ENCODE results near the gene DICER1.

Gene DICER1

DNA sequence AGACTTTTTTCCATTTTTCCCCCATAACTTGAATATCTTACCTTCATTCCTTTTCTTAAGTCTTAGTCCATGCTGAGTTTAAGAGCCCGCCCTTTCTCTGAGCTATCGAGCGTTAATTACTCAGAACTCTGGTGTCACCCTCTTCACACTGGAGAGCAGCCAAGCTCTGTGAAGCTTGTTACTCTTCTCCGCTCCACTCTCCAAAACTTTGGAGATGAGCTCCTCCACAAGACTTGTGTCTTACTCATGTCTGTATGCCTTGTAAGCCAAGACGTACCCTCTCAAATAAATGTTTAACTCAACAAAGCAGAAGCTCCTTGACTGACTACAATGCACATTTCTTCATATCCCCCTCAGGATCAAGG is 54.7 kb downstream of the DICER1 start:
- TF ChIP-seq TSHZ2 (CRISPR knock-in tag; IDR thresholded peaks at IDR 0.05) (no peak), GLIS3 (CRISPR knock-in tag; IDR thresholded peaks at IDR 0.05) (no peak), OSR1 (CRISPR knock-in tag; IDR thresholded peaks at IDR 0.05) (no peak), ARNTL (CRISPR knock-in tag; IDR thresholded peaks at IDR 0.05; ENCODE audit: borderline replicate concordance, low read depth) (no peak), RARB (CRISPR knock-in tag; IDR thresholded peaks at IDR 0.05) (no peak), SNAI2 (CRISPR knock-in tag; IDR thresholded peaks at IDR 0.05) (no peak), CREB5 (CRISPR knock-in tag; IDR thresholded peaks at IDR 0.05; ENCODE audit: low read depth) (no peak), CSDC2 (CRISPR knock-in tag; IDR thresholded peaks at IDR 0.05) (no peak), ZC3H10 (CRISPR knock-in tag; IDR thresholded peaks at IDR 0.05) (no peak), PPARA (CRISPR knock-in tag; IDR thresholded peaks at IDR 0.05; ENCODE audit: borderline replicate concordance) (no peak), TOX (CRISPR knock-in tag; IDR thresholded peaks at IDR 0.05; ENCODE audit: borderline replicate concordance) (no peak), BACH2 (CRISPR knock-in tag; IDR thresholded peaks at IDR 0.05; ENCODE audit: borderline replicate concordance) (no peak), ZFP30 (CRISPR knock-in tag; IDR thresholded peaks at IDR 0.05) (no peak), ZNF8 (CRISPR knock-in tag; IDR thresholded peaks at IDR 0.05) (no peak)
- TF ChIP-seq, protein P1, sequence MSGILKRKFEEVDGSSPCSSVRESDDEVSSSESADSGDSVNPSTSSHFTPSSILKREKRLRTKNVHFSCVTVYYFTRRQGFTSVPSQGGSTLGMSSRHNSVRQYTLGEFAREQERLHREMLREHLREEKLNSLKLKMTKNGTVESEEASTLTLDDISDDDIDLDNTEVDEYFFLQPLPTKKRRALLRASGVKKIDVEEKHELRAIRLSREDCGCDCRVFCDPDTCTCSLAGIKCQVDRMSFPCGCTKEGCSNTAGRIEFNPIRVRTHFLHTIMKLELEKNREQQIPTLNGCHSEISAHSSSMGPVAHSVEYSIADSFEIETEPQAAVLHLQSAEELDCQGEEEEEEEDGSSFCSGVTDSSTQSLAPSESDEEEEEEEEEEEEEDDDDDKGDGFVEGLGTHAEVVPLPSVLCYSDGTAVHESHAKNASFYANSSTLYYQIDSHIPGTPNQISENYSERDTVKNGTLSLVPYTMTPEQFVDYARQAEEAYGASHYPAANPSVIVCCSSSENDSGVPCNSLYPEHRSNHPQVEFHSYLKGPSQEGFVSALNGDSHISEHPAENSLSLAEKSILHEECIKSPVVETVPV (CRISPR knock-in tag; IDR thresholded peaks at IDR 0.05): no peak
- TF ChIP-seq, protein P2, sequence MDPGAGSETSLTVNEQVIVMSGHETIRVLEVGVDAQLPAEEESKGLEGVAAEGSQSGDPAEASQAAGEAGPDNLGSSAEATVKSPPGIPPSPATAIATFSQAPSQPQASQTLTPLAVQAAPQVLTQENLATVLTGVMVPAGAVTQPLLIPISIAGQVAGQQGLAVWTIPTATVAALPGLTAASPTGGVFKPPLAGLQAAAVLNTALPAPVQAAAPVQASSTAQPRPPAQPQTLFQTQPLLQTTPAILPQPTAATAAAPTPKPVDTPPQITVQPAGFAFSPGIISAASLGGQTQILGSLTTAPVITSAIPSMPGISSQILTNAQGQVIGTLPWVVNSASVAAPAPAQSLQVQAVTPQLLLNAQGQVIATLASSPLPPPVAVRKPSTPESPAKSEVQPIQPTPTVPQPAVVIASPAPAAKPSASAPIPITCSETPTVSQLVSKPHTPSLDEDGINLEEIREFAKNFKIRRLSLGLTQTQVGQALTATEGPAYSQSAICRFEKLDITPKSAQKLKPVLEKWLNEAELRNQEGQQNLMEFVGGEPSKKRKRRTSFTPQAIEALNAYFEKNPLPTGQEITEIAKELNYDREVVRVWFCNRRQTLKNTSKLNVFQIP (CRISPR knock-in tag; IDR thresholded peaks at IDR 0.05; ENCODE audit: borderline replicate concordance, low read depth): no peak
- TF ChIP-seq, protein P3, sequence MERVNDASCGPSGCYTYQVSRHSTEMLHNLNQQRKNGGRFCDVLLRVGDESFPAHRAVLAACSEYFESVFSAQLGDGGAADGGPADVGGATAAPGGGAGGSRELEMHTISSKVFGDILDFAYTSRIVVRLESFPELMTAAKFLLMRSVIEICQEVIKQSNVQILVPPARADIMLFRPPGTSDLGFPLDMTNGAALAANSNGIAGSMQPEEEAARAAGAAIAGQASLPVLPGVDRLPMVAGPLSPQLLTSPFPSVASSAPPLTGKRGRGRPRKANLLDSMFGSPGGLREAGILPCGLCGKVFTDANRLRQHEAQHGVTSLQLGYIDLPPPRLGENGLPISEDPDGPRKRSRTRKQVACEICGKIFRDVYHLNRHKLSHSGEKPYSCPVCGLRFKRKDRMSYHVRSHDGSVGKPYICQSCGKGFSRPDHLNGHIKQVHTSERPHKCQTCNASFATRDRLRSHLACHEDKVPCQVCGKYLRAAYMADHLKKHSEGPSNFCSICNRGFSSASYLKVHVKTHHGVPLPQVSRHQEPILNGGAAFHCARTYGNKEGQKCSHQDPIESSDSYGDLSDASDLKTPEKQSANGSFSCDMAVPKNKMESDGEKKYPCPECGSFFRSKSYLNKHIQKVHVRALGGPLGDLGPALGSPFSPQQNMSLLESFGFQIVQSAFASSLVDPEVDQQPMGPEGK (CRISPR knock-in tag; IDR thresholded peaks at IDR 0.05; ENCODE audit: borderline replicate concordance): no peak
- no peak for ATAC-seq

DNA sequence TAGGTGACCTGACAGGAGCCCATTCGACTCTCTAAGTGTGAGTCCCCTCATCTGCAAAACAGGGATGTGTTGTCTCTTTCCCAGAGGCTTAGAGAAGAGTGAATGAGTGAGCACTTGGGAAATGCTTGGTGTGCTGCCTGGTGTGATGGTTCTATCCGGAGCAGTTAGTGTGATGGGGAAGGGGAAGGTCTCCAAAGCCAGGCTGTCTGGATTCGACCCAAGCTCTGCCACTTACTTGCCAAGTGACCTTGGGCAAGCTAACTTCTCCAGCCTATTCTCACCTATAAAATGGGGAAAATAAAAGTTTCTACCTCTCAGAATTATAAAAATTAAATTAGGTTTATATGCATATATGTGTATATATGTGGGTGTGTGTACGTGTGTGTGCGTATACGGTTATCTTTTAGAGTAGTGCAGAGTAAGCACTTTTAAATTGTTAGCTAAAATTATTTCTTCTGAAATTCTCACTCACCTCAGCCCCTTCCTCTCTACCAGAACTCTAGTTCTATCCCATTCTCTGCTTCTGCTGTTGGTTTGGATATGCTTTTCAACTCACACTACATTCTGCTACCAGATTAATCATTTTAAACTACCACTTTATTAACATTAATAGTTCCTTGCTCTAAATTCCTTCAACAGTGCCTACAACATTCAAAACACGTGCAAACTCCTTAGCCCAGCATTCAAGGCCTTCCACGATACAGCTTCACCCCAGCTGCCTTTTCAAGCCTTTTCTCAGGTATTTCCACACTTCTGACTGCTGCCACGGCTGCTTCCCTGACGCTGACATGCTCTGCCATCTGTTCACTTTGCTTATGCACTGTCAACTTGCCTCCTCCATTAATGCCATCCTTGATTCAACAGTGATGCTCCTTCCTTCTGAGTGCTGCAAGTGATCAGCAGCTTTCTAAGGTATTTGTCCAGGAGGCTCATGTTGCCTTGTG is 55.3 kb downstream of the DICER1 start:
- no peak for TF ChIP-seq ARNTL (CRISPR knock-in tag; IDR thresholded peaks at IDR 0.05; ENCODE audit: borderline replicate concordance, low read depth)
- TF ChIP-seq GLIS3 (CRISPR knock-in tag; IDR thresholded peaks at IDR 0.05): no peak
- no peak for TF ChIP-seq ZNF565 (CRISPR knock-in tag; conservative IDR thresholded peaks at IDR 0.05; ENCODE audit: low read depth)
- TF ChIP-seq CREB5 (CRISPR knock-in tag; IDR thresholded peaks at IDR 0.05; ENCODE audit: low read depth): no peak
- no peak for TF ChIP-seq OSR1 (CRISPR knock-in tag; IDR thresholded peaks at IDR 0.05)
- no peak for TF ChIP-seq SNAI2 (CRISPR knock-in tag; IDR thresholded peaks at IDR 0.05)
- no peak for TF ChIP-seq PPARA (CRISPR knock-in tag; IDR thresholded peaks at IDR 0.05; ENCODE audit: borderline replicate concordance)
- no peak for TF ChIP-seq RARB (CRISPR knock-in tag; IDR thresholded peaks at IDR 0.05)

More for the DNA sequence above, 55.3 kb downstream of the DICER1 start:
- ATAC-seq: no peak

Measured in SK-N-SH treated with all-trans-retinoic acid at 6 μM for 48 hours (cell line).